HG03095 (cell line): ENCODE results near the gene EPS15.
"Not testable (repeated sequence)": the region's sequence is repeated elsewhere in the genome, so short reads cannot be mapped to it uniquely, and the experiment has no call there.

ENCODE experiments used
- ATAC-seq: cut with Tn5 transposase; IDR thresholded peaks from one replicate; pipeline ENCODE4 v1.9.1; 2021; ENCODE audit warnings: moderate library complexity; ENCODE audit not compliant: unreplicated experiment

EPS15 gene

DNA sequence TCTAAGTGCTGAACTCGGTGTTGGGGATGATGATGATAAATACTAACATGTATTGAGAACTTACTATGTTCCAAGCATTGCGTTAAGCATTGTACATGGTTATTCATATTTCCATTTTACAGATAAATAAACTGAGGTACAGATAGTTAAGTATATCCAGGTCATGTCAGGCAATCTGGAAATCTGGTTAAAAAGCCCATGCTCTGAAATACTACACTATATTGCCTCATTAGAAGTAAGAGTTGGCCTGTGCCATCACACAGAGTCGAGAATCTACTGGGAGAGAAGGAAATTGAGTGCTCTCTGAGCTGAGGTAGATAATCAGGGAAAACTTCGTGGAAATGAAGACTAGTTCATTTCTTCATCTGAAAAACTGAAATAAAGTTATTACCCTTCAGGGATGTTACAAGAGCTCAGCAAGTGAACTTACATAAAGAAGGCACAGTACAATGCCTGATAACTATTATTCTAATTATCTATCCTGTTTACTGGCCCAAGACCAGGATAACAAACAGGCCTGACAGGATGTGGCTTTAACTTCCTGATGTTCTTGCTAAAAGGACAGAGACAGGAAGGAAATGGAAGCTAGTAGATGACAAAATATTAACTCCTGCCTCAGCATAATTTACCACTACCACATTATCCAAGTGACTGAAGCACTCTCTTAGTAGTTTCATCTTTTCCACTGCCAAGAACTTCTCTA lies 85.6 kb downstream of the EPS15 start:
- ATAC-seq: no peak

DNA sequence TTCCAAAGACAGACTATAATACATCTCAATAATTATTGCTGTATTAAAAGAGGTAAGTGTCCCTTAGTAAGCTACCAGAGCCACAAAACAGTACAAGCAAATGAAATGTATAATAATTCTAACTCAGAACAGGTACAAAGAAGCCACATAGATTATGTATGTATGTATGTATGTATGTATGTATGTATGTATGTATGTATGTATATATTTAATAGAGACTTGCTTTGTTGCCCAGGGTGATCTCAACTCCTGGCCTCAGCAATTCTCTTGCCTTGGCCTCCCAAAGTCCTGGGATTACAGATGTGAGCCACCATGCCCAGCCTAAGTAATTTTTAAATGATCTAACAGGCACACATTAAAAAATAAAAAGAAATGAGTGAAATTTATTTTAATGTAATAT lies 86.9 kb downstream of the EPS15 start:
- no peak for ATAC-seq

DNA sequence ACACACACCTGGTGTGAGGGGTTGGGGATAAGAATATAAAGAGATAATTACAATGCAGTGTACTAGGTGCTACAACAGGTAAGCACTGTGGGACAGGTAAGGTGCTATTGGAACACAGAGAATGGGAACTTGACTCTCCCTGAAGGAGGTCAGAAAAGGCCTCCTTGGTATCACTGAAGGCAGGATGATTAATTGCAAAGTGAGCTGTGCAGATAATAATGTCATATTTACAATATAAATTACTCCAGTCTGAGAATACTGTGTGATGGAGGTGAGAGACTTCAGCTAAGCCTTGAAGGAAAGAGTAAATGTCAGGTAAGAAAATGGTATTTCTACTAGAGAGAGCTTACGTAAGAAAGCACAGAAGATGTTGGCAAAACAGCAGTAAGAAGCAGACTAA lies 91.6 kb downstream of the EPS15 start:
- ATAC-seq: no peak

DNA sequence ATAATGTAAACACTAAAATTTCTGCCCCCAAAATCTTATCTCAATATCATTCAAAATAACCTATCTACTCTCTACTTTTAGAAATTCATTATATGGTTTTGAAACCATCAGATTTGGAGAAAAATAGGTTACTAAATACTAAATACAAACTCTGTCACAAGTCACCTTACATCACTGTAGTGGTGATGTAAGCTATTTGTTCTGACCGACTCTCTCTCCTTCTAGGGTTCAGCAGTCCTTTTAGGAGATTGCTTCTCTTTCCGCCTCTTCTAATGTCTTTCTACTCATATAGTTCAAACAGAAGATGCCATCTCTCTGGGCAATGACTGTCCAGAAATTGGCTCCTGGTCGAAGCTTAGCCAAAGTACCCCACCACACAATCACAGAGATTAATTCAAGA lies 93.1 kb downstream of the EPS15 start:
- no peak for ATAC-seq

DNA sequence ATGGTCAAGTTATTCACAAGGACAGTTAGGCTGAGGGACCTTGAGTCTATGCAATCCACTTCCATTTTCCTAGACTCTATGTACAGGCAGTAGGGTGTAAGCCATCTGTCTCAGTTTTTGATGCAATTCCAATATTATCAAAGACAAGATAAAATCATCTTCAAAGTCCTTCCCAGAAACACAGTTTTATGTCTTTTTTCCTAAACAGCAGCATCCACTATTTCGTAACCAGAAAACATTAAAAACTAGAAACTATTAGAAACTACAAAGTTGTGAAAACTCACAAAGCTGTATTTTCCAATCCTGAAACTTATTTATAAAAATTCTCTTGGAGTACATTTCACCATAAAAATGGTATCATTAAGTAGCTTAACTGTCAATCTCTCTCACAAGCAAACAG lies 93.8 kb downstream of the EPS15 start:
- ATAC-seq: no peak

DNA sequence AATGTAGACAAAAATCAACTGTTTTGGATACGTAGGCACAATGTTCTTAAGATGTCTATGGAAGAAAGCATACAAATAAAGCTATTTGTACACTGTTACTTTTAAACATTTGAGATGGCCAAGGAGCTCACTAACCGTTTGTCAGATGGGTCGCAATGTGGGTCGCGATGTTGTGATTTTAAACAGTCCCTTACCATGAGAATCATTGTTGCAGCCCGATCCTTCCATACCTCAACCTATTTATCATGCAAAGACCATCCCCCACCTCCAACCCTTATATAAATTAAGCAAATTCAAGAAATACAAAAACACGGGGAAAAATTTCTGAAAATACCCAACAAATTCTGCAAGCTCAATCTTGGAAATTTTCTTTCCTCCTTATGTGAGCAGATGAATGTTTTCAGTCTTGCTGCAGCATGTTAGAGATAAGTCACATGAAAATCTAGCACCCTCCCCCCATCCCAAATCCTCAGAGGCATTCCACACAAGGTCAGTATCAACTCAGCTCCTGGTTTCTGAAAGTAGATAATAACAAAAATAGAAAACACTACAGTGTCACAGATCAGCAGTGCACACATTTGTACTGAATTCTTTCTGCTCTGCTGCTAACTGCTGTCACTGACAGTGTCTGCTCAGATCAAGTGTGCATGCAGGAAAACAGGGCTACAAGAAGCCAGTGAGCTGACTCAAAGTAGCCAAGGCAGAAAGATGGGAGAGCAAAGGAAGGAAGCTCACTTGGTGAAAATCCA lies 95.8 kb downstream of the EPS15 start:
- no peak for ATAC-seq

DNA sequence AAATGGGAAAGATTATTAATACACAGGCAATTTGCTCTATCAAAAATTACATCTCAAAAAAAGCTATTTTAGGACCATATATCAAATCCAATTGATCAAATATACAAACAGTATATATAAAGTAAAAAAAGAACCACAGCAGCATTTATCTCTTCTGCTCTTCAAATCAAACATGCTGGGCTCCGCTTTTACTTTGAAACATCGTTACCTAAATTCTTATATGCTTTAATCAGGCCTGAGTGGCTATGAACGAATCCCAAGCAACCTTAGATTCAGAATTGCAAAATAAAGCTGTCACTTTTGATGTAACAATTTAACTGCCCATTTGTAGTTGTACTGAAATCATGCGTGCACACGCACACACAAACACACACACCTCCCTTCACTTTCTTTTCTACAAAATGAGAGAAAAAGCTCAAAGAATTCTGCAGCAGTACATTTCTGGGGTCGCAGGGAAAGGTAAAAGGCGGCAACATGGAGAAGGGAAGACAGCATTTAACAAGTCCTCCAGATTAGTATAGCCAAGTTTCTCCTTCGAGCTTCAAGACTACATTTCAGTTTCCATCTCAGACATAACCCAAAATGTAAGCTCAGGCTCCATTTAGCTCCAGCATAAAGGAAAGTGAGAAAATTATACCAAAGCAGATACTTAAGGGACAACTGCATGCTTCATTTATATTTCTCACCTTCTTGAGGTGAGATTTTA lies 96.5 kb downstream of the EPS15 start:
- ATAC-seq: no peak

DNA sequence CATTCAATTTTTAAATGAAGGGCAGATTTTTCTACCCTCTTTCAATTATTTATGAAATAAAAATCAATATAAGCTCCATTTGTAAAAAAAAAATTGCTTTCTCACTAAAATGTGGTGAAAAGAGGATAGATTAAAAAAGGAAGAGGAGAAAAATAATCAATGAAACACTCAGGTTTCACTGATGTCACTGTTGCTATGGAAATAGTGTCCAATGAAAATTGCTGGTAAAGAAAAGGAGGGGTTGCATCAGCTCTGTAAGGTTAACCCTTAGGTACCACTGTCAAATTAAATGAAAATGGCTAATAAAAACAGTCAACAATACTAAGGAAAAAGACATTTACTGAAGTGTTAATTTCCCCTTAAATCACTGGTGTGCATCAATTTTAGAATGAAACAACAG lies 97.1 kb downstream of the EPS15 start:
- ATAC-seq: no peak

DNA sequence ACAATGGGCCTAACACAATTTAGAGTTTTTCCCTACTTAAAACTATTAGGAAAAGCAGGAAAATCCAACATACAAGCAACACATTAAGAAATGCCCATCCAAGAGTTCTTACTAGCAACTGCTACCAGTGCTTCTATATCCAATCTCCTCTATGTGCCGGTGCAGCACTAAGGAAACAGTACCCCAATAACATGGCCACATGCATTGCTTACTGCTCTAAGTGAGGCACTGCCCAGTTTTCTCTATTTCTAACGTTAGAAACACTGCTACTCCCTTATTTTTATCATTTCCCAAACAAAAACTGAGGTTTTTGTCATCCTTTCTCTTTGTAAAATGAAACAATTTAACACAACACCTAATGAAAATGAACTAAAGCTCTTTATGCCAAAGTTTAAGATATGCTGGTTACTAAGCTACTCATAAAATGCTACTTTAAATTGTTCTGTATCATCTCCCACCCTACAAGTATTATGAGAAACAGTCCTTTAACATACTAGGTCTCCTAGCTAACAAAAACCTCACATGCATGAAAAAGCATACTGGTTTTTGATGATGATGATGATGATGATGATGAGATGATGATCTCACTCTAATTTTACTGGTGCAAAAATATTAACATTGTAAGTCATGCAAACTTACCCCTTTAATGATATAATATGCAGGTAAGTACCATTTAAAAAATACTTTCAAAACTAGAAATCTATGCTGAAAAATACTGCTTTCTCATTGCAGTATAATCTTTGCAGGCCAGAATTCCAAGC lies 98.0 kb downstream of the EPS15 start:
- ATAC-seq: no peak

DNA sequence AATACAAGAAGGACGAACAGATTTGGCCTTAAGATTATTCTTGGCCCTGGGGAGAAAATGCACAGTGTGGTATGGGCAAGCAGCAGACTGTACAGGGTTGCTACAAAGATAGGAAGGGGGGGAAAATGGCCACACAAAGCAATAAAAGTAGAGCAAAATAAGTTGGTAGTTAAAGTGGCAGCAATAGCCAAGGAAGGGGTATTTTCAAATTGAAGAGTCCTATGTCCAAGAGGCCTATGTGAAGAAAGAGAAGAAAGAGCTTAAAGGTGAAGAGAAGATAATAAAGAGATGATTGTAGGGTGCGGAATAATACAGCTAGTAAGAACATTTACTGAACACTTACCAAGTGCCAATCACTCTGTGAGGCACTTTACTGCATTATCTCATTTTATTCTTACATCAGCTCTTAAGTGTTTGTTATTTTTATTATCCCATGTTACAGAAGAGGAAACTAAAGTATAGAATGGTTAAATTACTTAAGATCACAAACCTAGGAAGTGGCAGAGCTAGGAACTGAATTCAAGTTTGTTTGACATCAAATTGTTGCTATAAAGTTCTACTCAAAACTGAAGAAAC lies 100.6 kb downstream of the EPS15 start:
- no peak for ATAC-seq

DNA sequence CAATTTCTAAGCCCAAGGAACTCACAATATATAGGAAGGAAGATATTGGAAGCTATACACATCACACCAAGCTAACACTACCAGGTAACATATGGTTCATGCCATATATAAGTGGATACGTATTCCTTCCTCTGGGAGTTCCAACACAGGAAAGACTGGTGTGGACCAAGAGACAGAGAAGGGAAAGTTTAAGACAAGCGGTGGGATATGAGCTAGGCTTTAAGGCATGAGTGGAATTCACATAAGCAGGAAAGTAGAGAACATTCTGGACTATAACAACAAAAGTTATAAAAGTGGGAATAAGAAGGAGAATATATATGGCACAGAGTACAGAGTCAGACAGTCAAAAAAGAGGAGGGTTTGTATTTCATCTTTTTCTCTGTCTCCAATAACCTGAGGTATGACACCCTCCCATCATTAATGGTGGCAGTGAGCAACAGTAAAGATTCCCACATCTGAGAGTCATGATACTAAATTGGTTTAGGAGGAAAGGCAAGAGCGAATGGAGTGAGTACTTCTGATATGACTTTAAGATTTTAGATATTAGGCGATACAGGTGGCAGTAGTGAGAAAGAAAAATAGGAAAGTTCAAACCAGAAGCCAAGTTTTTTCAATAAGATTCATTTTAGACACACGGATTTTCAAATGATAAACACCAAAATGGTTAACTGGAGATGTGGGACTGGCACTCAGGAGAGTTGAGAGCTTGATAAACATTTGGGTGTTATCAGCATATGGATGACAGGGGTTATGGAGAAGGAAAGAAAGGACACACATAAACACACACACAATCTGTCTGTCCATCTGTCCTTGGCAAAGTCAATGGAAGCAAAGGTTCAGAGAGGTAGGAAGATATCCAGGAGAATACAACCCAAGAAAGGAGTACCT lies 101.3 kb downstream of the EPS15 start:
- ATAC-seq: no peak

DNA sequence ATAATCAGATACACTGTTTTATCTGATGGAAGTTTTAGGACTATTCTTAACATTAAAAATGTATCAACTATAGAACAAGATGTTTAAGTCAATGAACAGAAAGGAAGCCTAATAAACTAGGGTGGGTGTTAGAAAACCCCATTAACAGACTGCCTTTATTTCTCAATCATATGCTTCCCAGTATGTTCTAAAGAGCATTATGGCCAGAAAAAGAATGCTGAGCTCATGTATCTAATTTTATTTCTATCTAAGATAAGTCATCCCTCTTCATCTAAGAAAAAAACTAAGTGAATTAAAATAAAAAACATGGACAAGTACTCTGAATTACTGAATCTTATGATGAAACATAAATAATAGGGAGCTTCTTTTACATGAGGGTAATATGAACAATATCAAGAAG lies 102.2 kb downstream of the EPS15 start:
- ATAC-seq: no peak

DNA sequence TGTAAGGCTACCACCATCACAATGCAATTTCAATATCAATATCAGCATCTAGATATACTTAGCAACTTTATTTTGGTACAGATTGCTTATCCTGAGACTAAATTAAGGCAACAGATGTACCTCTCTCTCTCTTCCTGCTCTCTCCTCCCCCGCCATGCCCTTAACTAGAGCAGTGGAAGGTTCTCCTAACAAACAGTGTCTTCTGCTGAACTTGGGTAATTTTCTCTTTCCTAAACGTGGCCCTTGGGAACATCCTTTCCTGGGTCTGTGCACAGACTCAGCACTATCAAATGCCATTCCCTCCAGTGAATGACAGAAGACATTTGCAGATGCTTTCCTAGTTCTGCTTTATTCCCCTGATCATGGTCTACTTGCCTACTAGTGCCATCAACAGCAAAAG lies 103.1 kb downstream of the EPS15 start:
- no peak for ATAC-seq

DNA sequence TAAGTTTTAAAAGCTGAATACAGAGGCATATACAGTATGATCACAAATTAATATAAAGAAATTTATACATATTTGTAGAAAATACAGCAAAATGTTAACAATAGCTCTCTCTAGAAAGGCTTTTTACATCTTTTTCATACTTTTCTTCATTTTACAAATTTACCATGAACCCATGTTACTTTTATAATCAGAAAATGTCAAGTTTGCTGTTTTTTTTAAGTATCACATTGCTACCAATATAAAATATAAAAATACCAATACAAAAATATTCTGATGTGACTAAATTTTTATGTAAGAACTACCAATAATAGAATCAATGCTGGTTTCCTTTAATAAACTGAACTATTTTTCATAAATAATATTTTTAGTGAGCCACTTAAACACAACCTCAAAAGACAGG lies 104.3 kb downstream of the EPS15 start:
- ATAC-seq: no peak

DNA sequence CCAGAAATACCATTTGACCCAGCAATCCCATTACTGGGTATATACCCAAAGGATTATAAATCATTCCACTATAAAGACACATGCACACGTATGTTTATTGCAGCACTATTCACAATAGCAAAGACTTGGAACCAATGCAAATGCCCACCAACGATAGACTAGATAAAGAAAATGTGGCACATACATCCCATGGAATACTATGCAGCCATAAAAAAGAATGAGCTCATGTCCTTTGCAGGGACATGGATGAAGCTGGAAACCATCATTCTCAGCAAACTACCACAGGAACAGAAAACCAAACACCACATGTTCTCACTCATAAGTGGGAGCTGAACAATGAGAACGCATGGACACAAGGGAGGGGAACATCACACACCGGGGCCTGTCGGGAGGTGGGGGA lies 107.2 kb downstream of the EPS15 start:
- ATAC-seq: not testable (repeated sequence)

DNA sequence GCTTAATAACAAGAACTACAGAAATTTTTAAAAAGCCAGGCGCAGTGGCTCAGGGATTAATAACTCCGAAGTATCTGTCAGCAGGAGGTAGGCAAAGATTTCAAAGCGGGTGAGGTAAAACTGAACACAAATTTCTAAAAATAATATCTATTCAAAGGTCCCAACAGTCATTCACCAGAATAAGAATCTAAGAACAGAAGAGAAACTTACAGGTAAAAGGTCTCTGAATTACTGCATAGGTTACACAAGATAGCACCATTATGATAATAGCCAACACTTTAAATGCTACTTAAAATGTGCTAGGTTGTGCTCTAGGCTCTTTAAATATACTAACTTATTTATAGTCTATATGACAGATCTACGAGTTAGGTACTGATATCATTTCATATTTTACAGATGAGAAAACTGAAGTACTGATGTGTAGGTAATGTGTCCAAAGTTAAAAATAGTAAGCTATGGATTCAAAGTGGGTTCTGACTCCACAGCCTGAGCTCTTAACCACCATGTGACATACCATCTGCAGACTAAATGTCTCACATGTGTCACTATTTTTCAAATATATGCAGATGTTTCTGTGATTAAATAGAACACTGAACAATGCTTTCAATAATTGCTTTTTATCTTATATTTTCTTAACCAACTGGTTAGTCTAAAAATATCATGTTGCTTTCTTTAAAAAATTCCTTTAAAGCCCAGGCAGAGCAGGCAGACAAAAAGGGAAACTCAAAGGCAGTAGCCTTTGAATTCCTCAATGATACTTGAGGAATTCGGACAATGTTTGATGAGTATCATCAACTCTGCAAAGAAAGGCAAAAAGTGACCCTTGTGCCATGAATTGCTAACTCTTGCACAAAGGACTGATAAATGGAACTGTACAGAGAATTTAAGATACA lies 108.3 kb downstream of the EPS15 start:
- no peak for ATAC-seq

DNA sequence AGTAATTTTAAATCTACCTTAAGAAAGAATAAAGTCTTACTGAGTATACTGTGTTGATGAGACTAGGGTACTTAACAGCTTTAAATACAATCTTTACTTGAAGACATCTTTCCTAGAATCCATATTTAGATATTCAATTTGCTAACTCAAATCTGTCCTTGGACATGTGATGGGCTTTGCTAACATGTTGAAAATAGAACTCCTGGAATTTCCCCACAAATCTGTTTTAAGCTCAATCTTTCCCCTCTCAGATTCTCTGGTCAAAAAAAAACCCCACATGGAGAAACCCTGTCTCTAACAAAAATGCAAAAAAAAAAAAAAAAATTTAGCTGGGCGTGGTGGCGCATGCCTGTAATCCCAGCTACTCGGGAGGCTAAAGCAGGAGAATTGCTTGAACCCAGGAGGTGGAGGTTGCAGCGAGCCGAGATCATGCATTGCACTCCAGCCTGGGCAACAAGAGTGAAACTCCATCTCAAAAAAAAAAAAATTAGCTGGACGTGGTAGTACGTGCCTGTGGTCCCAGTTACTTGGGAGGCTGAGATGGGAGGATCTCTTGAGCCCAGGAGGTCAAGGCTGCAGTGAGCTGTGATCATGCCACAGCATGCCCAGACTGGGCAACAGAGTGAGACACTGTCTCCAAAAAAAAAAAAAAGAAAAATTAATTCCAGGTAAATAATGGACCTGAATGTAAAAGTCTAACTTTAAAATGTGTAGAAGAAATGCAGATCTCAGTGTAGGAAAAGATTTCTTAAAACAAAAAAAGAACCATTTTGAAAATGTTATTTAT lies 109.1 kb downstream of the EPS15 start:
- not testable (repeated sequence) for ATAC-seq

DNA sequence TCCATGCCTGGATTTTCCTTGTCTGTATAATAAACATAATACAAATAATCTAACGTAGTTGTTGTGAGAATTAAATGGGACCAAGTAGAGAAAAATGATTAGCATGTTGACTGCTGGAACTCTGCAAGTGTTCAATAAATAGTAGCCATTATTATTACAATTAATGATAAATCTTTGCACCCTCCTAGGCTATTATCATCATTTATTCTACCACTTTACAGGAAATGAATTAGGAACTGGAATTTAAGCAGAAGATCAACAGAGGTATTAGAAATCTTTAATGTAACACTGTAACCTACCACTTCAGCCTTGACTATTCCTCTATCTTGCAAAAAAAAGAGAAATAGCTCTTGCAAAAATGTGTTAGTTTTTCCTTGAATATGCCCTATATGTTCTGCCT lies 126.8 kb downstream of the EPS15 start:
- ATAC-seq: no peak
